A549 (cell line): ENCODE measurements around the gene ACTR3.
"Not testable (repeated sequence)": the region's sequence is repeated elsewhere in the genome, so short reads cannot be mapped to it uniquely, and the experiment has no call there.

ENCODE experiments used
- CEBPB ChIP-seq, 2 experiments: fragments of >200 bp in 1 of 2; sonication (Bioruptor Twin) in 1 of 2; formaldehyde crosslinking in 1 of 2; IDR thresholded peaks; 2 replicates each; pipeline ENCODE4 v1.6.1; 2012 to 2016
- CTCF ChIP-seq: fragments of >200 bp; sonication (Bioruptor Twin); formaldehyde crosslinking; IDR thresholded peaks from 3 replicates; pipeline ENCODE4 v1.5.1; 2016
- HDAC2 ChIP-seq: fragments of 200-600 bp; sonication (generic); IDR thresholded peaks from 2 replicates; pipeline ENCODE4 v1.6.1; 2016
- REST ChIP-seq: fragments of 200-600 bp; sonication (generic); IDR thresholded peaks from 2 replicates; pipeline ENCODE4 v1.6.1; 2016; ENCODE audit warnings: antibody characterized with exemption, mild to moderate bottlenecking, moderate library complexity

- not testable (repeated sequence) for TF ChIP-seq CTCF; REST; CEBPB (IDR thresholded peaks at IDR 0.05); HDAC2
Measured at GRCh38 chr2:113950906-113951305, 61.0 kb downstream of the ACTR3 start.
